ENCODE data around the gene L3MBTL3. TPM values are rescaled to one million over a fixed set of nuclear protein-coding genes. Genes with fewer than 3 reads are reported as not detected.
A peak's percentile ranks its signal among the peaks of the same experiment; 100 is the strongest.

Gene L3MBTL3
- total RNA-seq, 4 donors from 2014 or later, result 8.1 to 57.6 (median 21.9) TPM

DNA sequence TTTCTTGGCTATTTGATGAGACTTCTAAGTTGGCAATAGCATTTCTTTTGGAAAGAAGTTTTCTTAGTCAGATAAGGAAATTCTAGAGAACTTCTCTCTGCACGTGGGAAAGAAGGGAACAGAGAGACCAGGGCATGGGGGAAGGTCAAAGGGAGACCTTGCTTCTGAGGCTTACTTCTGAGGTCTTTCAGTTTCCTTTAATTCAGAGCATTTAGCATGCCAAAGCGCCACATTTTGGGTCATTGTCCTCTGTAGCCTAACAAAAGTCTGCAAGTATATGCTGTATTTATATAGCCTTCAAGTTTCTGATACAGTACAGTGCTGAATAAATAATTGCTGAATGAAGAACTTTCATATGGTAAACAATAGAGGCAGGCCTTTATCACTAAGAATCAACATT lies 108.8 kb downstream of the L3MBTL3 start:
- Histone ChIP-seq H3K4me1 (peaks cover 0 to 7% (median 1%) of the 10 kb centered on the region in 4 donors), H3K36me3 (no peaks in the 10 kb centered on the region), H3K27ac (no peak overlapping the region), H3K4me3 (no peak overlapping the region), H3K27me3 (no peaks in the 10 kb centered on the region), H3K9me3 (no peaks in the 10 kb centered on the region)
- in situ Hi-C loops (cut with MboI; ENCODE audit: low pct_ligation_motif_present in 1 of 4, low pct_unique_long_range_greater_than_20kb in 1 of 4, low sequenced_read_pairs in 3 of 4), result no loop called here
- DNase-seq, result no peak
- intact Hi-C loops (cut with DNase I; ENCODE audit: low total_unique reads), result no loop called here
- WGBS, 2 donors (ENCODE audit: low coverage in 1 of 2), result 75 to 83% methylated on average over 2 of the region's 2 CpGs
- TF ChIP-seq EP300 (IDR thresholded peaks at IDR 0.05; ENCODE audit: low read depth), result no peak
- no peak for TF ChIP-seq POLR2AphosphoS5 (IDR thresholded peaks at IDR 0.05)
- TF ChIP-seq, protein P1, sequence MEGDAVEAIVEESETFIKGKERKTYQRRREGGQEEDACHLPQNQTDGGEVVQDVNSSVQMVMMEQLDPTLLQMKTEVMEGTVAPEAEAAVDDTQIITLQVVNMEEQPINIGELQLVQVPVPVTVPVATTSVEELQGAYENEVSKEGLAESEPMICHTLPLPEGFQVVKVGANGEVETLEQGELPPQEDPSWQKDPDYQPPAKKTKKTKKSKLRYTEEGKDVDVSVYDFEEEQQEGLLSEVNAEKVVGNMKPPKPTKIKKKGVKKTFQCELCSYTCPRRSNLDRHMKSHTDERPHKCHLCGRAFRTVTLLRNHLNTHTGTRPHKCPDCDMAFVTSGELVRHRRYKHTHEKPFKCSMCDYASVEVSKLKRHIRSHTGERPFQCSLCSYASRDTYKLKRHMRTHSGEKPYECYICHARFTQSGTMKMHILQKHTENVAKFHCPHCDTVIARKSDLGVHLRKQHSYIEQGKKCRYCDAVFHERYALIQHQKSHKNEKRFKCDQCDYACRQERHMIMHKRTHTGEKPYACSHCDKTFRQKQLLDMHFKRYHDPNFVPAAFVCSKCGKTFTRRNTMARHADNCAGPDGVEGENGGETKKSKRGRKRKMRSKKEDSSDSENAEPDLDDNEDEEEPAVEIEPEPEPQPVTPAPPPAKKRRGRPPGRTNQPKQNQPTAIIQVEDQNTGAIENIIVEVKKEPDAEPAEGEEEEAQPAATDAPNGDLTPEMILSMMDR (IDR thresholded peaks at IDR 0.05), result no peak
- TF ChIP-seq POLR2A (IDR thresholded peaks at IDR 0.05), result no peak

DNA sequence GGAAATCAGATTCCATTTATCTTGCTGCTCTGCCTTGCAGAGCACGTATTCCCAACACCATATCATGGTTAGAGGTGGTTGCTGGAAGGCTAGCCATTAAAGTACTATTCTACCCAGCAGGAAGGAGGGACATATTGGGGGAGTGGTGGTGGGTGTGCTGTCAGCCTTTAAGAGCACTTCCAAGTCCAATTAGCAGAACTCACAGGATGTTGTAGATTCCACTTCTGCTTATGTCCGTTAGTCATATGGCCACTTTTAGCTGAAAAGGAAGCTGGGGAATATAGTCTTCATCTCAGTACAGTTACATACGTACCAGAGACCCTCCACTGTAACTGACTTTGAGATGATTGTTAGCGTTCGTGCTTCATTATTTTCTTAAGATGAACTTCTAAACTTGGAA lies 109.9 kb downstream of the L3MBTL3 start:
- in situ Hi-C loops (cut with MboI; ENCODE audit: low pct_ligation_motif_present in 1 of 4, low pct_unique_long_range_greater_than_20kb in 1 of 4, low sequenced_read_pairs in 3 of 4) (no loop called here), intact Hi-C loops (cut with DNase I; ENCODE audit: low total_unique reads) (no loop called here)
- Histone ChIP-seq H3K36me3 (no peaks in the 10 kb centered on the region), H3K9me3 (no peaks in the 10 kb centered on the region), H3K27me3 (no peaks in the 10 kb centered on the region), H3K27ac (no peak overlapping the region), H3K4me1 (peaks cover 0 to 15% (median 1%) of the 10 kb centered on the region in 4 donors), H3K4me3 (no peak overlapping the region)
- no peak for TF ChIP-seq EP300 (IDR thresholded peaks at IDR 0.05; ENCODE audit: low read depth)
- no peak for TF ChIP-seq POLR2AphosphoS5 (IDR thresholded peaks at IDR 0.05)
- TF ChIP-seq, protein P1 (IDR thresholded peaks at IDR 0.05), result no peak
- TF ChIP-seq POLR2A (IDR thresholded peaks at IDR 0.05), result no peak
- 92 to 93% methylated on average over 4 to 5 of the region's 5 CpGs for WGBS, 2 donors (ENCODE audit: low coverage in 1 of 2)
- no peak for DNase-seq

DNA sequence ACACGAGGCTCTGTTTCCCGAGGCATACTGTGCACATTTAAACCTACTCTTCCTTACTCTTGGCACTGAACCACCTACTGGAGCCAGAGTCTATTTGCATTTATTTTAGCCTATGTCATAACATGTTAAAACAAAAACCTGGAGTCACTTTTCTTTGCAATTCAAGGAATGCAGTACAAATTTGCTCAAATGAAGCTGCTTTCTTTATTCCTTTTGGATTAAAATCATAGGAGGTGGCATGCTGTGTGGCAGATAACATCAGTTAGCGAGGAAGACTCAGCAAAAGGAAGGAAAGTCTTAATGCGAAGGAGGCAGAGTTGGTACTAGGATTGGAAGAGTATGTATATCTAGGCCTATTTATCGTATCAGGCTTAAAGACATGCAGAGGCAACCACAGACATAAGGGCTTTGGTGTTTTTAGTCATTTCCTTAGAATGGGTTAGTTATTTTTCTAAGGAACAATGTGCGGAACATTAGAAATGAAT lies 111.4 kb downstream of the L3MBTL3 start:
- Histone ChIP-seq H3K27ac (no peak overlapping the region), H3K9me3 (no peaks in the 10 kb centered on the region), H3K4me1 (peaks cover 0 to 22% (median 1%) of the 10 kb centered on the region in 4 donors), H3K4me3 (no peak overlapping the region), H3K36me3 (no peaks in the 10 kb centered on the region), H3K27me3 (no peaks in the 10 kb centered on the region)
- TF ChIP-seq, protein P1 (IDR thresholded peaks at IDR 0.05), result no peak
- TF ChIP-seq EP300 (IDR thresholded peaks at IDR 0.05; ENCODE audit: low read depth) (no peak), POLR2AphosphoS5 (IDR thresholded peaks at IDR 0.05) (no peak), POLR2A (IDR thresholded peaks at IDR 0.05) (no peak)
- in situ Hi-C loops (cut with MboI; ENCODE audit: low pct_ligation_motif_present in 1 of 4, low pct_unique_long_range_greater_than_20kb in 1 of 4, low sequenced_read_pairs in 3 of 4) (no loop called here), intact Hi-C loops (cut with DNase I; ENCODE audit: low total_unique reads) (no loop called here)
- WGBS, 2 donors (ENCODE audit: low coverage in 1 of 2), result 79 to 80% methylated on average over 6 of the region's 6 CpGs
- DNase-seq, result no peak

DNA sequence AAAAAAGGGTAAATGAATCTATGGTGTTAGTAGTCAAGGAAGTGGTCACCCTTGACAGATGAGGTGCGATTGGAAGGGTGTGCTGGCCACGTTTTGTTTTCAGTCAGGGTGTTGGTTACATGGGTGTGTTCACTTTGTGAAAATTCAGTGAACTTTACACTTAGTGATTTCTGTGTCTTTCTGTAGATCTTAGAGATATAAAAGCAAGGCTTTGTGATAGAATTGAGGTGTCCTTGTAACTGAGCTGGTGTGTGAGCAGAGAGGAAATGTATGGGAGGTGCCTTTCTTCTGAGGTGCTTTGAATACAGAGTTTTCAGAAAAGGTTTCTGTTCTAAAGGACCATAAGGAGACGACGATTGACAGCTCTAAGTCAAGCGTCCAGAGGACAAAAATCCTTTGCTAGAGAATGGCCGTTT lies 113.9 kb downstream of the L3MBTL3 start:
- H3K36me3 ChIP-seq, result no peaks in the 10 kb centered on the region
- TF ChIP-seq POLR2AphosphoS5 (IDR thresholded peaks at IDR 0.05), result peak in 1 of 3 donors; percentile 17
- no peak for TF ChIP-seq POLR2A (IDR thresholded peaks at IDR 0.05)
- no peak for TF ChIP-seq EP300 (IDR thresholded peaks at IDR 0.05; ENCODE audit: low read depth)
- in situ Hi-C loops (cut with MboI; ENCODE audit: low pct_ligation_motif_present in 1 of 4, low pct_unique_long_range_greater_than_20kb in 1 of 4, low sequenced_read_pairs in 3 of 4) (no loop called here), intact Hi-C loops (cut with DNase I; ENCODE audit: low total_unique reads) (no loop called here)
- peak overlapping the region; percentile 27 to 80 (median 72) for H3K27ac ChIP-seq
- H3K27me3 ChIP-seq, result no peaks in the 10 kb centered on the region
- peaks cover 0 to 22% (median 1%) of the 10 kb centered on the region in 4 donors for H3K4me1 ChIP-seq
- H3K4me3 ChIP-seq, result no peak overlapping the region
- WGBS, 2 donors (ENCODE audit: low coverage in 1 of 2), result 29 to 34% methylated on average over 6 of the region's 6 CpGs
- DNase-seq, result peak; percentile 52
- no peaks in the 10 kb centered on the region for H3K9me3 ChIP-seq

DNA sequence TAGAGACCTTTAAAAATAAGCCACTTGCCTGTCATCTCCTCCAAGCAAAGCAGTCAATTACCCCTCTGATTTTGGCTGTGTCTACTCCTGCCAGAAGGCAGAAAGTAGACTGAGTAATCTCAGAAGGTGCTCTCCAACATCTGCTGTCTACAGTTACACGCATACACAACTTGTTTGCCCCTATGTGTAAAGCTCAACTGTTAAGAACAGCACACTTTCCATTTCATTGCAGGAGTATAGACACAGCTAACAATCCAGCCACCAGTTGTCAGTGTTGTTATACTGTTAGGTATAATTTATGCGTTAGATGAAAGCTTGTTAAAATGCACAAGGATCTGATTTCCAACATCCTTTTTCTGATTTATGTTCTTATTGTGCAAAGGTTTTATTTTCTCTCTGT lies 116.2 kb downstream of the L3MBTL3 start:
- in situ Hi-C loops (cut with MboI; ENCODE audit: low pct_ligation_motif_present in 1 of 4, low pct_unique_long_range_greater_than_20kb in 1 of 4, low sequenced_read_pairs in 3 of 4), result no loop called here
- WGBS, 2 donors (ENCODE audit: low coverage in 1 of 2), result 43 to 85% methylated on average over 1 to 2 of the region's 2 CpGs
- DNase-seq, result no peak
- no peak overlapping the region for H3K4me3 ChIP-seq
- H3K27ac ChIP-seq, result no peak overlapping the region
- intact Hi-C loops (cut with DNase I; ENCODE audit: low total_unique reads), result no loop called here
- H3K9me3 ChIP-seq, result no peaks in the 10 kb centered on the region
- no peaks in the 10 kb centered on the region for H3K27me3 ChIP-seq
- no peaks in the 10 kb centered on the region for H3K36me3 ChIP-seq
- TF ChIP-seq EP300 (IDR thresholded peaks at IDR 0.05; ENCODE audit: low read depth), result no peak
- TF ChIP-seq, protein P1 (IDR thresholded peaks at IDR 0.05), result no peak
- no peak for TF ChIP-seq POLR2A (IDR thresholded peaks at IDR 0.05)
- no peak for TF ChIP-seq POLR2AphosphoS5 (IDR thresholded peaks at IDR 0.05)
- H3K4me1 ChIP-seq, result peaks cover 0 to 22% (median 1%) of the 10 kb centered on the region in 4 donors

Measured in transverse colon (tissue), 4 donors.